GM12891 (cell line): ENCODE measurements around the gene CADPS.

ENCODE experiments used
- DNase-seq: peaks from one replicate; pipeline ENCODE4 v3.0.0; 2011; ENCODE audit warnings: low spot score; ENCODE audit not compliant: insufficient read length
- FAIRE-seq: peaks from 2 replicates; lab custom pipeline; 2011; peaks lifted over from hg19 to GRCh38; lab: Jason Lieb, UNC
- PAX5 ChIP-seq: IDR thresholded peaks from 2 replicates; pipeline ENCODE4 v1.6.1; 2011; ENCODE audit warnings: low read length, moderate library complexity, mild to moderate bottlenecking; ENCODE audit not compliant: insufficient read depth, severe bottlenecking
- POLR2A ChIP-seq: IDR thresholded peaks from 2 replicates; pipeline ENCODE4 v1.6.1; 2011; ENCODE audit warnings: low read depth, low read length, control low read depth
- POLR2AphosphoS5 ChIP-seq: IDR thresholded peaks from 2 replicates; pipeline ENCODE4 v1.6.1; 2011; ENCODE audit warnings: low read depth, low read length, control low read depth
- POU2F2 ChIP-seq: IDR thresholded peaks from 2 replicates; pipeline ENCODE4 v1.6.1; 2011; ENCODE audit warnings: low read depth, mild to moderate bottlenecking, control low read depth, low read length, moderate library complexity
- SPI1 ChIP-seq: IDR thresholded peaks from 2 replicates; pipeline ENCODE4 v1.6.1; 2011; ENCODE audit warnings: low read depth, low read length, control low read depth
- TAF1 ChIP-seq: IDR thresholded peaks from 2 replicates; pipeline ENCODE4 v1.6.1; 2011; ENCODE audit warnings: low read depth, low read length, control low read depth

CADPS gene

DNA sequence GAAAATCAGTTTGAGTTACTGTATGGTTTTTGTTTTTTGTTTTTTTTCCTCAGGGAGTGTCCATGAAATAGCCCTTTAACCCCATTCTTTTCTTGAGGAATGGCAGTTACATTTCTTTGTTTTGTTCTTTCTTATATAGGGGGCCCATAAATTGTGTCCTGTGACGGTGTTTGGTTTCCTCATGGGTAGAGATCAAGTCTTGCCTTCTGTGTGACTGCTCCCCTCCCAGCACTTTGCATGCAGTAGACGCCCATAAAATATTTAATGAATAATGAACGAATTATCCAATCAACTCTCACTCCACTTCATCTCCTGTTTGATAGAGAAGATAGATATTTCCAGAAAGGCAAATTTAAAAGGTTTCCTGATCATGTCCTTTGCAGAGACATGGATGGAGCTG, 78.1 kb downstream of the CADPS start:
- no peak for DNase-seq
- TF ChIP-seq POLR2AphosphoS5: no peak
- TF ChIP-seq POU2F2: no peak
- no peak for TF ChIP-seq POLR2A
- TF ChIP-seq SPI1: no peak
- no peak for TF ChIP-seq TAF1
- no peak for TF ChIP-seq PAX5
- FAIRE-seq: no peak

DNA sequence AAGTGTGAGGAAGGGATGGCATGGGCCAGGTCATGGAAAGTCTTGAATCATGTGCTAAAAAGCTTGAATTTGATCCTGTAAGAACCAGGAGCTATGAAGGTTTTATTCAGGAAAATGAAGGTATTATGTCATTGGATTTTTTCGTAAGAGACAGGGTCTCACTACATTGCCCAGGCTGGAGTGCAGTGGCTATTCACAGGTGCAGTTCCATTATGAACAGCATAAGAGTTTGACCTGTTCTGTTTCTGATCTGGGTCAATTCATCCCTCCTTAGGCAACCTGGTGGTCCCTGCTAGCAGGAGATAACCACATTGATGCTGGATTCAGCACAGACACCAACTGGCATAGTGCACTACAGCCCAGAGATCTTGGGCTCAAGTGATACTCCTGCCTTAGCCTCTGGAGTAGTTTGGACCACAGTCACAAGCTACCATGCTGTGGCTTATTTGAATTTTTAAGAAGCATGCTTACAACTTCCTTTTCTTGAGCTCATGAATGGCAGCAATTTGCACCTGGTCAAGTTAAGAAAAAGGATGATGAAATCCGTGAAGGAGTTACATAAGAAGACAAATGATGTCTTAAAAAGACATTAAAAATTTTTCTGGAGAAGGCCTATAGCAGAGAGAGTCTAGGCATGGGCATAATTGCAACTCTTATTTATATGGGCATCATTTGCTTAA, 79.1 kb downstream of the CADPS start:
- no peak for FAIRE-seq
- TF ChIP-seq SPI1 (no peak), TAF1 (no peak), POLR2AphosphoS5 (no peak), PAX5 (no peak), POU2F2 (no peak), POLR2A (no peak)

DNA sequence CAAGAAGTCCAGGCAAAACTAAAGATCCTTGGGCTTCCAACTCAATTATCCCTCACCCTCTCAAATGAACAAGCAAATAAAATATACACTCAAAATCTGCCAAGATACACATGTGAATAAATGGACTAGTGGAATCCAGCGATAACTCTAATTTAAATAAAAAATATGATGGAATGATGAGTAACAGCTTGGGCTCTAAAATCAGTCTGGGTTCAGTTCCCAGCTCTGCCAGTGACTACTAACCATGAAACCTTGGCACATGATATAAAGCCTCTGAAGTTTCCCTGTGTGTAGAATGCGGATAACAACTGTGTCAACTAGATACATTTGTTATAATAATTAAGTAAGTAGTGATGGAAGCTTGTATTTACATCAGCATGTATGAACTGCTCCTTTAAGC, 81.3 kb downstream of the CADPS start:
- DNase-seq: no peak
- TF ChIP-seq POU2F2 (no peak), PAX5 (no peak)
- no peak for FAIRE-seq

More for the DNA sequence above, 79.1 kb downstream of the CADPS start:
- DNase-seq: no peak

DNA sequence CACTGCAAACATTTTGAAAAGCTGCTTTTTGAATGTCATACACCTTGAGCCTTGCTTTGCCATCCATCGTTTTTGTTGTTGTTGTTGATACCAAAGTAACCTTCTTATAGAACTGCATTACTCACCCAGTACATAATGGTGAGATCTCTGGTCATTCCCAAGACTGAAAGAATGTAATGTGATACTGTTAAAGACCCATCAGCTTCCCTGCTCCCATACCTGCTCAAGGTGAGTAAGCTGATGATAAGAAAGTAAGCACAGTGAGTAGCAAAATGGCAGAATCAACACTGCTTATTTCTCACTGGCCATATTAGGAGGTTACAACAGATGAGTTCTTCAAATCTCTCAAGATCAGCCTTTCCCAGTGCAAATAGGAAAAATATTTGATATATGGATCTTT, 89.8 kb downstream of the CADPS start:
- FAIRE-seq: no peak
- no peak for TF ChIP-seq POLR2A
- TF ChIP-seq TAF1: no peak
- no peak for TF ChIP-seq POLR2AphosphoS5
- TF ChIP-seq POU2F2: no peak
- no peak for TF ChIP-seq PAX5
- TF ChIP-seq SPI1: no peak
- DNase-seq: no peak

DNA sequence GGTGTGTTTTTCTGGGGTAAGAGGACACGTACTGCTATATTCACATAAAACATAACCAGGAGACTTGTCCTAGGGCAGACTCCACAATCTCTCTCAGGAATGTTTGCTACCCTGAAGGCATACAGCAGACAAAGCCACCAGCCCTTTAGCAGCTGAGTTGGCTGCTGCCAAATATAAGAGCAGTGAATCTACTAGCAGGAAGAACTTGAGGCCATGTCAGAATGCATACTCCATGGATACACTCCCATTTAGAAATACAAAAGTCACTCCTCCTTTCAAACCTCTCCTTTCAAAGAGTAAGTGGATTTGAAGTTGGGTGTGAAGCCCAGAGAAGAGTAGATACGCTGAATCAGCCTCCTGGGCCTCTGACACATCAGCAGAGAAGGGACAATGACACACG, 94.1 kb downstream of the CADPS start:
- FAIRE-seq (no peak), DNase-seq (no peak)
- TF ChIP-seq POLR2A: no peak
- no peak for TF ChIP-seq SPI1
- TF ChIP-seq POU2F2: no peak
- TF ChIP-seq PAX5: no peak
- TF ChIP-seq TAF1: no peak
- TF ChIP-seq POLR2AphosphoS5: no peak

DNA sequence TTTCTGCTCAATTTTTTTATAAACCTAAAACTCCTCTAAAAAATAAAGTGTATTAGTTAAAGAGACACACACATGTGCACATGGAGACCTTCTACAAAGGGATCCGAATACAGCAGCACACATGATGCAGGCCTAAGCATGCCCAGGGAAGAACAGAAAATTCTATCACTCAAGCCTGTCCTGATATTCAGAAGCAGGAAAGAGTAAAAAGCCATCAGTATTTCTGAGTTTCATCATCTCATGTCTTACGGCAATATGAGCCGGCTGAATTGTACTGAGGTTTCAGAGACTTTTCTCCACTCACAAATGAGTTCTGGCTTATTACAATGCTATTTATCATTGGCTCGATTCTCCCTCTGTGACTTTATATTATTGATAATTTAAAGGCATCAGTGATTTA, 97.5 kb downstream of the CADPS start:
- FAIRE-seq: no peak
- DNase-seq: no peak
- no peak for TF ChIP-seq TAF1
- no peak for TF ChIP-seq POLR2A
- no peak for TF ChIP-seq PAX5
- TF ChIP-seq SPI1: no peak
- no peak for TF ChIP-seq POU2F2
- no peak for TF ChIP-seq POLR2AphosphoS5

DNA sequence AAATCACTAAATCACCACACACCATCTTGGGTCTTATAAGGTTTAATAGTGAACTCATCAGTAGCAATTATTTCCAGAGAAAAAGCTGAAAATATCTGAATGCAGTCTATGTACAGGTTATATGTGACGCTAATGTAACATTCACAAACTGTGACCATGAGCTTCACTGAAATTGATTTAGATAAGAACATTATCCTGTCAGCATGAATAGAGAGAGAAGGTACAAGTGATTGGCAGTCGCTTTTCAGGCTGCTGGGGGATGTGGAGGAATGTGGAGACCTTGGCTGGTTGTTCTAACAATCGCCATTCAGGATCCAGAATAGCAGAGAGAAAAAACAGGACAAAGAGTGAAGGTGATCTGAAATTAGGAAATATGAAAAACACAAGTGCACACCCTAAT, 98.1 kb downstream of the CADPS start:
- FAIRE-seq: no peak

DNA sequence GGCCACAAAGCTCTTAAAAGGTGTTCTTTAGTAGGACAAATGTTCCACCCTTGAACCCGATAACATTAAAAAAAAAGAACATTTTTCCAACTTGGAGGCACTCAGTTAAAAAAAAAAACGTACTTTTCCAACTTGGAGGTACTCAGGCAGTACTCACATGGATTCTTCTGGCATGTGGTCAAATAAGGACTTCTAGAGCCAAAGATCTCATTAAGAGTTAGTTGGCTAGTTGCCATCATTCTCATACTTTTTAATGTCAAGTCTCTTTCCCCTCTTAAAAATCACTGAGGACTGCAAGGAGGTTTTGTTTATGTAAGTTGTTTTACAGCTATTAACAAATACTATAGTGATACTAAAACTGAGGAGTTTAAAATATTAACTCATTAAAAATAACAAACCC, 101.0 kb downstream of the CADPS start:
- TF ChIP-seq SPI1: no peak
- TF ChIP-seq POU2F2: no peak
- TF ChIP-seq POLR2A: no peak
- no peak for TF ChIP-seq TAF1
- no peak for TF ChIP-seq POLR2AphosphoS5
- TF ChIP-seq PAX5: no peak
- DNase-seq: no peak
- FAIRE-seq: no peak

More for the DNA sequence above, 98.1 kb downstream of the CADPS start:
- no peak for DNase-seq
- TF ChIP-seq SPI1 (no peak), POU2F2 (no peak), TAF1 (no peak), POLR2AphosphoS5 (no peak), POLR2A (no peak), PAX5 (no peak)

DNA sequence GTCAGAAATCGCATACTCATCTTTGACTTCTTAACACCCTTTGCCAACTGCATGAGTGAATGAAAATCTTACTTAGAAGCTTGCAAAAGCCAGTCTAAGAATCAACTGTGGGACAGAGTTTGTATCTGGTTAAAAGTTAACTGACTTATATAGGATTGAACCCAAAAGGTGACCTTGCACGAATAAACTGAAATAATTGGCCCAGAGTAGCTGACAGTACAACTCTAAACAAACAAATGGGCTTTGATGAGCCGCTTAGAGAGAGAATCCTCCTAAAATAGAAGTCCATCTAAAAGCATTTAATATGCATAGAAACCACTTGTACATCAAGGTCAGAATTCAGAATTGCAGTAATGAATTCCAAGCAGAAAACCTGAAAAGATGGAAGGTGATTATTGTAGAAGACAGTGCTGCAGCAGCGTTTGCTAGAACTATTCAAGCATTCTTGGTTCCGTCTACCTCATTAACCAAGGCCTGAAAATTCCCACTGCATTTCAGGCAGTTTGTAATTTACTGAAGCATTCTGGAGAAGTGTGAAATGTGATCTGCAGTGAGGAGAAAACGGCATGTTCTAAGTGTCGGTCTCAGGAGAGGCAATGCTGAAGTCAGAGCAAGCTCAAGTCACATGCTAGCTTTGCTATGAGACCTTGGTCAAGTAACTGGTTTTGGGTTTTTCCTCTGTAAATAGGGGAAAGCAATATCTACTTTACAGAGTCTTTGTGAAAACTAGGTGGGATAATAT, 103.7 kb downstream of the CADPS start:
- DNase-seq: no peak
- no peak for TF ChIP-seq SPI1
- TF ChIP-seq POU2F2: no peak
- no peak for TF ChIP-seq POLR2AphosphoS5
- no peak for TF ChIP-seq PAX5
- no peak for TF ChIP-seq TAF1
- TF ChIP-seq POLR2A: no peak
- FAIRE-seq: no peak

DNA sequence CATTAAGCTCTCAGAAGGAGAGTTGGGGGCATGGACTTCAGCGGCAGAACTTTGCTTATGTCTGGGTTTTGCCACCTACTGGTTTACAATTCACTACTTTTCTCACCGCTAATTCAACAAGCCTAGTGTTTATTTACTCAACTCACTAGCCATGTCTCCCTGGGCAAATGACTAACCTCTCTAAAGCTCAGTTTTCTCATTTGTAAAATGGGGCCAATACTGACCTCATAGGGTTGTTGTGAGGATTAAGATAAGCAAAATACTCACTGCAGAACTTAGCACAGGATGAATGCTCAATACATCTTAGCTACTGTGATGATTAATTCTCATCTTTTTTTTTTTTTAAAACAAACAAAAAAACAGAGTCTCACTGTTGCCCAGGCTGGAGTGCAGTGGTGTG, 106.3 kb downstream of the CADPS start:
- FAIRE-seq (no peak), DNase-seq (no peak)
- TF ChIP-seq PAX5 (no peak), POLR2AphosphoS5 (no peak), TAF1 (no peak), POU2F2 (no peak), POLR2A (no peak), SPI1 (no peak)
